Measurements from ENCODE around the gene XRCC6. TPM values are rescaled to one million over a fixed set of nuclear protein-coding genes. Genes with fewer than 3 reads are reported as not detected.
"Not testable (repeated sequence)": the region's sequence is repeated elsewhere in the genome, so short reads cannot be mapped to it uniquely, and the experiment has no call there.

Gene XRCC6
- total RNA-seq, result 100 to 1,000 TPM; 147 to 165 TPM
- total RNA-seq, result 225 to 462 reads per million in 2 donors

DNA sequence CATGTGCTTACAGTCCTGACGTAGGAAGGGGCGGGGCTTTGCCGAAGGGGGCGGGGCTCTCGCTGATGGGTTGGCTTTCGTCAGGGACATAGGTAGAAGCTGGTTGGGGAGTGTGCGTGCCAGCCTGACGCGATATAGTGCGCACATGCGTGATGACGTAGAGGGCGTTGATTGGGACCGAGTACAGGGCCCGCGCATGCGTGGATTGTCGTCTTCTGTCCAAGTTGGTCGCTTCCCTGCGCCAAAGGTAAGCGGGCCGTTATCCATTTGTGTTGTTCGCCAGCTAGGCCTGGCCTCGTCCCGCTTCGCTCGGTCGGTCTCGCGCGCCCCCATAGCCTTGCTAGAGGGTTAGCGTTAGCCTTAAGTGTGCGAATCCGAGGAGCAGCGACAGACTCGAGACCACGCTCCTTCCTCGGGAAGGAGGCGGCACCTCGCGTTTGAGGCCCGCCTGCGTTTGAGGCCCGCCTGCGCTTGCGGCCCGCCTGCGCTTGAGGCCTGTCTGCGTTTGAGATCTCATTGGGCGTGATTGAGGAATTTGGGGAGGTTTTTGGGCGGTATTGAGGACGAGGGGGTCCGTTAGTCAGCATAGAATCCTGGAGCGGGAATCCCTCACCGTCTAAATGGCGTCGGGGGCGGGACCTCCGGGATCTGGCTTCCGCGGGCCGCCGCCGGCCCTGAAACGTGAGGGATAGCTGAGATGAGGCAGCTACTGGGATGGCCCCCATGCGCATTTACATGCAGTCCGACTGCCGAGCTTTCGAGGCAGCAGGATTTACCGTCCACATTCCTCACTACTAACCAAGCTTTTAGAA, at the start of gene XRCC6:
Gene XRCC6 (plus strand): TSS at position 197 of the 812 bp plus-strand sequence. CDS start 710 bp downstream, outside the sequence.
- H3K27ac Mint-ChIP-seq, result peak within 1 kb of the TSS; percentile 98
- H3K4me3 Mint-ChIP-seq, result peak within 1 kb of the TSS; percentile 97
- DNase-seq (peak; percentile 98 to 100 (median 99)), ATAC-seq (peak; percentile 91)
- H3K4me1 Mint-ChIP-seq, result peaks cover 18% of the 10 kb centered on the region
- no peaks in the 10 kb centered on the region for H3K27me3 Mint-ChIP-seq
- no peaks in the 10 kb centered on the region for H3K9me3 ChIP-seq (ENCODE audit: control insufficient read depth, low read length, poor library complexity, severe bottlenecking)
- H3K36me3 Mint-ChIP-seq (ENCODE audit: low read depth), result no peaks in the 10 kb centered on the region

DNA sequence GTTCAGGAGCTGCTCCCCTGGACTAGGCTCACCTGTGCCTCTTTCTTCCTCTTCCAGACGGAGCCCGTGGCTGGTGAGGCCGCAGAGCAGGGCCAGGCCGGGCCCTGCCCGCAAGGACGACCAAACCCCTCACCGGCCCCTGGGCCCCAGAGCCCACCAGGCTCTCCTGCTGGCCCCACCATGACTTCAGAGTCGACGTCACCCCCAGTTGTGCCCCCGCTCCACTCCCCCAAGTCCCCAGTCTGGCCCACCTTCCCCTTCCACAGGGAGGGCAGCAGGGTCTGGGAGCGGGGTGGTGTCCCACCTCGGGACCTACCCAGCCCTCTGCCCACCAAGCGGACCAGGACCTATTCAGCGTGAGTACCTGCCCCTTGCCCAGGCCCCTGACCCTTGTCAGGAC, 49.3 kb upstream of the XRCC6 start:
- DNase-seq (no peak), ATAC-seq (no peak)
- H3K9me3 ChIP-seq (ENCODE audit: control insufficient read depth, low read length, poor library complexity, severe bottlenecking), result no peaks in the 10 kb centered on the region
- Mint-ChIP-seq H3K27me3 (no peaks in the 10 kb centered on the region), H3K36me3 (ENCODE audit: low read depth) (no peaks in the 10 kb centered on the region), H3K4me1 (peaks cover 4% of the 10 kb centered on the region), H3K4me3 (no peak overlapping the region), H3K27ac (no peak overlapping the region)

DNA sequence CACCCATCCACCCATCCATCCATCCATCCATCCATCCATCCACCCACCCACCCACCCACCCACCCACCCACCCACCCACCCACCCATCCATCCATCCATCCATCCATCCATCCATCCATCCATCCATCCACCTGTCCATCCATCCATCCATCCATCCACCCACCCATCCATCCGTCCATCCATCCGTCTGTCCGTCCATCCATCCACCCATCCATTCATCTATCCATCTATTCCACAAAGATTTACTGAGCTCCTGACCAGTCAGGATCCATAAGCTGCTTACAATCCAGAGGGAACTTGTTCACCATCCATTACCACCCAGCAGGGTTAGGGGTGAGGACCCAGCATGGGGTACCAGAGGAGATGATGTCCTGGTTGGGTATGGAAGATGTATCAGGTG, 48.8 kb upstream of the XRCC6 start:
- not testable (repeated sequence) for H3K9me3 ChIP-seq (ENCODE audit: control insufficient read depth, low read length, poor library complexity, severe bottlenecking); H3K4me3 Mint-ChIP-seq; DNase-seq; H3K36me3 Mint-ChIP-seq (ENCODE audit: low read depth); ATAC-seq; H3K27me3 Mint-ChIP-seq; H3K4me1 Mint-ChIP-seq; H3K27ac Mint-ChIP-seq

DNA sequence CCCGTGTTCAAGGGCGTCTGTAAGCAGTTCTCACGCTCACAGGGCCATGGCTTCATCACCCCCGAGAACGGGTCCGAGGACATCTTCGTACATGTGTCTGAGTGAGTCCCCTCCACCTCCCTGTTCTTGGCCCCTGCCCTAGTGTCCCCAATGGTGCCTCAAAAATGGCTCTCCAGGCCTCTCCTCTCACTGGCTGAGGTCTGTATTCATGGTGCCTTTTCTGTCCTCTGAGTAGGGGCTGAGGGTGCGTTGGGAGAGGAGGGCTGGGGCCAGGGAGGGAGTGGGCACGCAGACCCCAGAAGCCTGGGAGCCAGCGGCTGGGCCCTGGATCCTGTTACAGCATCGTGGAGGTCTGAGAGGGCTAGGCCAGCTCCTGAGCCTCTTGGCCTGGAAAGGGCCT, 47.4 kb upstream of the XRCC6 start:
- Mint-ChIP-seq H3K36me3 (ENCODE audit: low read depth) (no peaks in the 10 kb centered on the region), H3K27ac (no peak overlapping the region), H3K4me3 (no peak overlapping the region), H3K27me3 (no peaks in the 10 kb centered on the region), H3K4me1 (peaks cover 8% of the 10 kb centered on the region)
- ATAC-seq (no peak), DNase-seq (no peak)
- no peaks in the 10 kb centered on the region for H3K9me3 ChIP-seq (ENCODE audit: control insufficient read depth, low read length, poor library complexity, severe bottlenecking)

DNA sequence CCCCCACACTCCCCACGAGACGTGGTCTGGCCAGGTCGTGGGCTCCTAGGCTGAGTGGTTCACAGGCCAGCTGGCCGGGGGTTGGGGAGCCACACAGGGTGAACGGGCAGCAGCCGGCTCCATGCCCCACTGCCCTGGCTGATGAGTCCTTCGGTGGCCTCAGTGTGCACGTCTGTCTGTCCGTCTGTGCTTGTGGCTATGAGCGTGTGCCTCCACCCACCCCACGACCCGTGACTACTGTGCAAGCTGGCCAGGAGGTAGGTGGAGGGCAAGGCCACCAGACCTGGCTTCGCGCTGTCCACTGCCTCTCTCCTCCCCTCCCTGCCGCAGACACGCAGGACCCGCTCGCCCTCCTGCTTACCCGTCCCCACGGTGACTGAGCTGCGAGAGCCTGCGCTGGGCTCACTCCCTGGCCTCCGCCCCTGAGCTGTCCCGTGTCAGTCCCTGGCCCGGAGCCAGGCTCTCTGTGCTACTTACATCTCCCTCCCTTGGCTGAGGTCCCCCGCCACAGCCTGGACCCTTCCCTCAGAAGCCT, 46.2 kb upstream of the XRCC6 start:
- Mint-ChIP-seq H3K4me1 (peaks cover 8% of the 10 kb centered on the region), H3K36me3 (ENCODE audit: low read depth) (peaks cover 2% of the 10 kb centered on the region), H3K27me3 (no peaks in the 10 kb centered on the region), H3K27ac (no peak overlapping the region), H3K4me3 (no peak overlapping the region)
- DNase-seq (no peak), ATAC-seq (no peak)
- no peaks in the 10 kb centered on the region for H3K9me3 ChIP-seq (ENCODE audit: control insufficient read depth, low read length, poor library complexity, severe bottlenecking)

DNA sequence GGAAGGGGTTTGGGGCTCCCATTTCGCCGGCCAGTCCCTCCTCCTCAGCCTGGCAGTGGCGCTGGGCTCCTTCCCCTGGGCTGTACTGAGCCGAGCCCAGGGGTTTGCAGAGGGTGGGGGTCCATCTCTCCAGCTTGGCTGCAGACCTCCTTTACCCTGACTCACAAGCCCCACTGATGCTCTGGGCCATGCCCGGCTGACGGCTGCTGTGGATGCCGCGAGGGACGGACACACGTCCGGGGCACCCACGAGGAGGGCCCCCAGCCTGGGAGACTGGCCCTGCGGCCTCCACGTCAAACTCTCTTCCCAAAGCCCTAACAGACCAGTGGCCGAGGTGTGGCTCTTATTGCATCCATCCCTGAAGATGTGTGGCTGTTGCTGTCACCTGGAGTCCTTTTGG, 45.6 kb upstream of the XRCC6 start:
- DNase-seq (no peak), ATAC-seq (no peak)
- no peaks in the 10 kb centered on the region for H3K9me3 ChIP-seq (ENCODE audit: control insufficient read depth, low read length, poor library complexity, severe bottlenecking)
- peaks cover 2% of the 10 kb centered on the region for H3K36me3 Mint-ChIP-seq (ENCODE audit: low read depth)
- no peak overlapping the region for H3K27ac Mint-ChIP-seq
- peaks cover 8% of the 10 kb centered on the region for H3K4me1 Mint-ChIP-seq
- H3K4me3 Mint-ChIP-seq, result no peak overlapping the region
- H3K27me3 Mint-ChIP-seq, result no peaks in the 10 kb centered on the region

DNA sequence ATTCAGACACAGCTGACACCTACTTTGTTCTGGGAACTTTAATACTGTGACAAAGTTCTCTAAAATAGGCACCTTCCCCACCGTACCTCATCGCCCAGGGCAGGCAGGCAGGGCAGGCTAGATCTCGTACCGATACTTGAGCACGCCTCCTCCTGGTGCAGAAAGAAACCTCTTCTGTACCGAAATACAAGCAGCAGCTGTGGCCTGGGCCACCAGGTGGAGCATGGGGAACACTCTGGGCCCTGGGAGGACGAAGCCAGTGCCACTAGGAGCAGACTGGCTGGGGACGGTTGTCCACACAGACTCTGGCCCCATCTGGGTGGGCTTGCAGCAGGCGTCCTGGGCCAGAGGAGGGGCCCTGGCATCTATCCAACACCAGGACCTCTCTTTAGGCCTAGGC, 44.2 kb upstream of the XRCC6 start:
- Mint-ChIP-seq H3K27me3 (no peaks in the 10 kb centered on the region), H3K27ac (no peak overlapping the region), H3K4me1 (peaks cover 8% of the 10 kb centered on the region), H3K36me3 (ENCODE audit: low read depth) (peaks cover 2% of the 10 kb centered on the region), H3K4me3 (no peak overlapping the region)
- no peaks in the 10 kb centered on the region for H3K9me3 ChIP-seq (ENCODE audit: control insufficient read depth, low read length, poor library complexity, severe bottlenecking)
- DNase-seq, result no peak
- peak; percentile 58 for ATAC-seq

DNA sequence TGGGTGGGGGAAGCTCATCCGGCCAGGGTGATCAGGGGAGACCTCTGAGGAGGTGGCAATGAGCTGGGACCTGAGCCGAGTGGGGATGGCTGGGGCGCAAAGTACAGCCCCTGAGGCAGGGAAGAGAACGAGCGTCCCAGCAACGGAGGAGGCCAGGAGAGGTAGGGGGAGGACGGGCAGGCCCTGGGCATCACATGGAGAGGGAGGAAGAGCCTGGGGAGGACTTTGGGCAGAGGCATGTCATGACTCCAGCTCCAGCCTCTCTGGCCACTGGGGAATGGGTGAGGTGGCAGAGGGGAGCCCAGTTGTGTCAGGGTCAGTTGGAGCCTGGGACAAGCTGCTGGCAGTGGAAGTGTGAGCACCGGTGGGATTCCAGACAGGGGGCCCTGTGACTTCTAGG, 43.0 kb upstream of the XRCC6 start:
- ATAC-seq, result no peak
- H3K9me3 ChIP-seq (ENCODE audit: control insufficient read depth, low read length, poor library complexity, severe bottlenecking), result no peaks in the 10 kb centered on the region
- Mint-ChIP-seq H3K4me1 (peaks cover 7% of the 10 kb centered on the region), H3K36me3 (ENCODE audit: low read depth) (peaks cover 5% of the 10 kb centered on the region), H3K27ac (peak overlapping the region; percentile 47), H3K27me3 (no peaks in the 10 kb centered on the region), H3K4me3 (no peak overlapping the region)
- no peak for DNase-seq

DNA sequence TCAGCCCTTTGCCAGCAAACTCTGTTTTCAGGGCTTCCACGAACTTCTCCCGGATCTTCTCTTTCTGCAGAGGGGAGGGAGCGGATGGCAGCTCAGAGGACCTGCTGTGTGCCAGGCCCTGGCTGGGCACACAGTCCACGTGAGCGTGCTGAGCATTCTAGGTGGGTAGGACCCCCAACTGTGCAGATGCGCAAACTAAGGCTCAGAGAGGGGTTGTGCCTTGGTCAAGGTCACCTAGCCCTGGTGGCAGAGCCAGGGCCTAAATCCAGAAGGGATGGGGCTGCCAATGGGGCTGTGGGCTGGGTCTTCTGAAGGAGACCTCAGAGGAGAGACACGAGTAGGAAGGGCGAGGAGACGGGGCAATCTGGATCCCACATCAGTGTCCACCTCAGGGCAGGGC, 42.3 kb upstream of the XRCC6 start:
- ATAC-seq (no peak), DNase-seq (no peak)
- H3K27me3 Mint-ChIP-seq, result no peaks in the 10 kb centered on the region
- no peak overlapping the region for H3K4me3 Mint-ChIP-seq
- peaks cover 5% of the 10 kb centered on the region for H3K36me3 Mint-ChIP-seq (ENCODE audit: low read depth)
- H3K4me1 Mint-ChIP-seq, result peaks cover 7% of the 10 kb centered on the region
- peak overlapping the region; percentile 47 for H3K27ac Mint-ChIP-seq
- H3K9me3 ChIP-seq (ENCODE audit: control insufficient read depth, low read length, poor library complexity, severe bottlenecking), result no peaks in the 10 kb centered on the region

DNA sequence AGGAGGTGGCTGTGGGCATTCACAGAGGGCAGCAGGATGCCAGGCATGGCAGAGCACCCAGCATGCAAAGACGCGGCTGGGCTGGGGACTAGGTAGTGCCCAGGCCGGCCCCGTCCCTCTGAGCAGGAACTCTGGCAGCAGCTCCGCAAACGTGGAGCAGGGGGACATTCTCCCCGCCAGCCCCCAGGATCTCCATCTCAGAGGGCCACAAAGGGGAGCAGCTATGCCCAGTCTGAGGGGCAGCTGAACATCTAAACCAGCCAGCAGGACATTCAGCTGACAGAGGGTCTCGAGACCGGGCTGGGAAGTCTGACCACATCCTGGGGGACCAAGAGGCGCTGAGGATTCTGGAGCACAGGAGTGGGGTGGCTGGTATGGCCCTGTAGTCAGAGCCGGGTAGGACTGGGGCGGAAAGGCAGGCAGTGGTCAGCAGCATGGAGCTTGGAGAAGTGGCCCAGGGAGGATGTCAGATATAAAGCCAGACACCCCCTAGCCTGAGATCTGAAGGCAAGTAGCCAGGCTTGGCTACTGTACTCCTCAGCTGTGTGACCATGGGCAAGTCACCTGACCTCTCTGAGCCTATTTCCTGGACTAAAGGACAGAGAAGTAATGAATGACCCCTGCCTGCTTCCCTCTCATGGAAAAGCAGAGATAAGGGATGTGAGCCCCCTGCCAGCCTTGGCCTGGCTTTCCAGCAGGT, 41.6 kb upstream of the XRCC6 start:
- DNase-seq (no peak), ATAC-seq (no peak)
- Mint-ChIP-seq H3K4me3 (no peak overlapping the region), H3K36me3 (ENCODE audit: low read depth) (peaks cover 5% of the 10 kb centered on the region), H3K4me1 (peaks cover 7% of the 10 kb centered on the region), H3K27me3 (no peaks in the 10 kb centered on the region), H3K27ac (no peak overlapping the region)
- H3K9me3 ChIP-seq (ENCODE audit: control insufficient read depth, low read length, poor library complexity, severe bottlenecking), result no peaks in the 10 kb centered on the region

DNA sequence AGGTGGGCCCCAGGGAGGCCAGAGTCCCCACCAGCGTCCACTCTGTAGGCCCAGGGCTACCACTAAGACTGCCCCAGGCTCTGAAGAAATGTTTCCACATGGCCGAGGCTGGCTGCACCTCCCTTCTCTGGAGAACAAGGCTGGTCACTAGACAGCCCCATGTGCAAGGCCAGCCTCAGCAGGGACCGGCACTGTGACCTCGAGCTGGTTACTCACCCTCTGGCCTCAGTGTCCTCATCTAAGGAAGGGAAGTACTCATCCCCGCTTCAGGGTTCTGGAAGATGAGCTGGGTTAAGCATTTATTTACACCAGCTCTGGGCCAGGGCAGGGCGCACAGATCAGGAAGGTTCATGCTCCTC, 41.1 kb upstream of the XRCC6 start:
- DNase-seq, result no peak
- Mint-ChIP-seq H3K36me3 (ENCODE audit: low read depth) (peaks cover 5% of the 10 kb centered on the region), H3K27ac (no peak overlapping the region)

DNA sequence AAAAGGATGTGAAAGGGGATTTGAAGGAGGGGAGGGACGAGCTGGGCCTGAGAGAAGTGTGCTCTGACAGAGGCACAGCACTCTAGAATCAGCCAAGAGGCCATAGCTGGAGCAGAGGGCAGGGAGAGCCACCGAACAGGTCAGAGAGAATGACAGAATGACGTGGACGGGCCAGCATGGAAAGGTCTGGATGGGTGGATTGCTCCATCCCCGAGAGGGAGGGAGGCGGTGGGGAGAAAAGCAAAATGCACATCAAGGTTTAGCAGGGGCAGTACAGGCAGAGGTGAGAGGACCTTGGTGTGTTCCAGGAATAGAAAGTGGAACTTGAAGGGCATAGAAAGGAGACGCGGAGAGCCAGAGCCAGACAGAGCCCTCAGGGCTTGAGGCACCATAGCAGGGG, 38.4 kb upstream of the XRCC6 start:
- Mint-ChIP-seq H3K36me3 (ENCODE audit: low read depth) (peaks cover 7% of the 10 kb centered on the region), H3K27ac (no peak overlapping the region), H3K4me3 (no peak overlapping the region), H3K27me3 (no peaks in the 10 kb centered on the region), H3K4me1 (peaks cover 11% of the 10 kb centered on the region)
- ATAC-seq (no peak), DNase-seq (no peak)
- H3K9me3 ChIP-seq (ENCODE audit: control insufficient read depth, low read length, poor library complexity, severe bottlenecking), result no peaks in the 10 kb centered on the region

More for the DNA sequence above, 41.1 kb upstream of the XRCC6 start:
- no peaks in the 10 kb centered on the region for H3K9me3 ChIP-seq (ENCODE audit: control insufficient read depth, low read length, poor library complexity, severe bottlenecking)
- no peak overlapping the region for H3K4me3 Mint-ChIP-seq
- peaks cover 7% of the 10 kb centered on the region for H3K4me1 Mint-ChIP-seq
- no peak for ATAC-seq
- H3K27me3 Mint-ChIP-seq, result no peaks in the 10 kb centered on the region

DNA sequence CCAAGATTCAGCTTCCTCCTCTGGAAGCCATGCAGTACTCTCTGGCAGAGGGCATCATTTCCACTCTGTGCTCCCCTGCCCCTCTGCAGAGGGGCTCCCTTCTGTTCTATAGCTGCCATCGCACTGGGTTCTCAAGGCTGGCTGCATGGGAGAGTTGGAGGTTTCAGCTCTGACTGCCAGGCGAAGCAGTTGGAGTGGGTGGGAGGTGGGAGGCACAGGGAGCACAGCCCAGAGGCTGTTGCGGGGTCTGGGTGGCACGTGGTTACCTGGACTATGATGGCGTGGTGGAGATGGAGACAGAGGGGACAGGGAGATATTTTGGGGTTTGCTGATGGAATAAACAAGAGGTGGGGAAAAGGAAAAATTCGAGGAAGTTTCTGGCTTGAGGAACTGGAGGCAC, 36.2 kb upstream of the XRCC6 start:
- Mint-ChIP-seq H3K4me1 (peaks cover 11% of the 10 kb centered on the region), H3K27ac (no peak overlapping the region)

More for the DNA sequence above, 36.2 kb upstream of the XRCC6 start:
- peaks cover 5% of the 10 kb centered on the region for H3K36me3 Mint-ChIP-seq (ENCODE audit: low read depth)
- no peaks in the 10 kb centered on the region for H3K27me3 Mint-ChIP-seq
- ATAC-seq (no peak), DNase-seq (no peak)
- H3K4me3 Mint-ChIP-seq, result no peak overlapping the region
- no peaks in the 10 kb centered on the region for H3K9me3 ChIP-seq (ENCODE audit: control insufficient read depth, low read length, poor library complexity, severe bottlenecking)
